ENCODE measurements around the gene TF. TPM values are rescaled to one million over a fixed set of nuclear protein-coding genes. Genes with fewer than 3 reads are reported as not detected.

The TF gene
- total and polyA plus RNA-seq, 2 of the 8 experiments (the other 6 are each of a cell fraction or from before 2014, with no cell fraction given) = 0.02 to 0.26 TPM

DNA sequence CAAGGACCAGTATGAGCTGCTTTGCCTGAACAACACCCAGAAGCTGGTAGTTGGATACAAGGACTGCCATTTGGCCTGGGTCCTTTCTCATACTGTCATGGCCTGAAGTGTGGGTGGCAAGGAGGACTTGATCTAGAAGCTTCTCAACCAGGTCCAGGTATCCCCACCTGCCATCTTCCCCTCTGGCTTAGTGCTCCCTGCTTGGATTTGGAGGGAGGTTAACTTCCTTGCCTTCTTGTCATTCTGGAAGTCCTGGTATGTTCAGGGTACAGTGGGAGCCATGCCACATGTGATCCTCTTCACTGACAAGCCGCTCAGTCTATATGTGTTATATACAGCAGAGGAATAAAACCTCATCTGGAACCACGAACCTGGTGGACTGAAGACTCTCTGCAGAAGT is 46.7 kb upstream of the TF start (continued):
- no peak for TF ChIP-seq CTBP2 (IDR thresholded peaks at IDR 0.05; ENCODE audit: borderline replicate concordance, insufficient read depth, insufficient read length, low read length)
- no peak for TF ChIP-seq HDAC6 (IDR thresholded peaks at IDR 0.05; ENCODE audit: low read depth, low read length)
- TF ChIP-seq YY1 (IDR thresholded peaks at IDR 0.05; ENCODE audit: low read depth, low read length) = no peak
- no peak for TF ChIP-seq SRF (IDR thresholded peaks at IDR 0.05; ENCODE audit: low read depth, low read length)
- no peak for TF ChIP-seq SUZ12 (IDR thresholded peaks at IDR 0.05; ENCODE audit: low read length)
- TF ChIP-seq KDM1A (IDR thresholded peaks at IDR 0.05; ENCODE audit: borderline replicate concordance, low read length) = no peak
- no peak for TF ChIP-seq SIRT6 (IDR thresholded peaks at IDR 0.05; ENCODE audit: low read length)
